Measurements from ENCODE around the gene MAGI3.

Gene MAGI3

GRCh38 chr1:113617438-113618141, 227.3 kb downstream of the MAGI3 start:
- Histone ChIP-seq H3K4me3 (ENCODE audit: low read length in 2 of 2) (no peak overlapping the region), H4K91ac (ENCODE audit: low read depth, low read length, poor library complexity) (no peak overlapping the region), H3K27me3 (ENCODE audit: control insufficient read depth in 3 of 3, insufficient read depth in 3 of 3, low read depth in 1 of 3, low read length in 3 of 3) (no peaks in the 10 kb centered on the region), H2BK15ac (ENCODE audit: low read length) (no peak overlapping the region), H4K8ac (ENCODE audit: low read depth, low read length) (no peak overlapping the region), H3K4me2 (ENCODE audit: insufficient read depth, low read length, poor library complexity, severe bottlenecking) (no peak overlapping the region), H3K9ac (ENCODE audit: low read depth, low read length, poor library complexity) (no peak overlapping the region), H2BK120ac (ENCODE audit: low read depth, low read length) (no peak overlapping the region), H3K14ac (ENCODE audit: low read length) (no peak overlapping the region), H2BK5ac (ENCODE audit: low read length) (no peak overlapping the region), H3K18ac (ENCODE audit: low read length) (no peak overlapping the region), H3K9me3 (replicated peaks in 1 of 2; ENCODE audit: control insufficient read depth in 2 of 2, insufficient read depth in 1 of 2, low read depth in 1 of 2, low read length in 2 of 2) (no peaks in the 10 kb centered on the region), H3K23ac (ENCODE audit: low read depth, low read length, poor library complexity) (no peak overlapping the region), H3K79me1 (ENCODE audit: low read depth, low read length) (no peaks in the 10 kb centered on the region), H3K4me1 (ENCODE audit: control insufficient read depth in 2 of 2, insufficient read depth in 1 of 2, low read depth in 1 of 2, low read length in 2 of 2) (no peaks in the 10 kb centered on the region), H3K27ac (replicated peaks; ENCODE audit: low read length) (no peak overlapping the region), H2AK5ac (ENCODE audit: low read depth, low read length) (no peak overlapping the region), H2AFZ (ENCODE audit: low read length) (no peak overlapping the region), H3K4ac (ENCODE audit: low read length) (no peak overlapping the region), H3K36me3 (replicated peaks in 1 of 2; ENCODE audit: control insufficient read depth in 2 of 2, insufficient read depth in 2 of 2, low read length in 2 of 2) (peaks cover 0 to 11% of the 10 kb centered on the region in 2 donors), H2BK12ac (ENCODE audit: low read length) (no peak overlapping the region)
- no peak for DNase-seq (ENCODE audit: low spot score)
- WGBS, 2 donors (ENCODE audit: extremely low coverage in 2 of 2, insufficient read length in 2 of 2, insufficient replicate concordance in 1 of 2): no CpG with 5 or more reads among the region's 4 CpGs

GRCh38 chr1:113628997-113629396, 238.7 kb downstream of the MAGI3 start:
- H3K4me1 ChIP-seq (ENCODE audit: control insufficient read depth in 2 of 2, insufficient read depth in 1 of 2, low read depth in 1 of 2, low read length in 2 of 2): no peaks in the 10 kb centered on the region
- H3K4ac ChIP-seq (ENCODE audit: low read length): no peak overlapping the region
- H2BK120ac ChIP-seq (ENCODE audit: low read depth, low read length): no peak overlapping the region
- no CpG with 5 or more reads among the region's 1 CpG for WGBS, 2 donors (ENCODE audit: extremely low coverage in 2 of 2, insufficient read length in 2 of 2, insufficient replicate concordance in 1 of 2)
- no peak for DNase-seq (ENCODE audit: low spot score)
- H2BK5ac ChIP-seq (ENCODE audit: low read length): no peak overlapping the region
- H4K91ac ChIP-seq (ENCODE audit: low read depth, low read length, poor library complexity): no peak overlapping the region
- H3K23ac ChIP-seq (ENCODE audit: low read depth, low read length, poor library complexity): no peak overlapping the region
- H2AFZ ChIP-seq (ENCODE audit: low read length): no peak overlapping the region
- no peak overlapping the region for H3K4me2 ChIP-seq (ENCODE audit: insufficient read depth, low read length, poor library complexity, severe bottlenecking)
- H3K18ac ChIP-seq (ENCODE audit: low read length): no peak overlapping the region
- peaks cover 0 to 2% of the 10 kb centered on the region in 2 donors for H3K36me3 ChIP-seq (replicated peaks in 1 of 2; ENCODE audit: control insufficient read depth in 2 of 2, insufficient read depth in 2 of 2, low read length in 2 of 2)
- no peak overlapping the region for H3K4me3 ChIP-seq (ENCODE audit: low read length in 2 of 2)
- H3K27me3 ChIP-seq (ENCODE audit: control insufficient read depth in 3 of 3, insufficient read depth in 3 of 3, low read depth in 1 of 3, low read length in 3 of 3): no peaks in the 10 kb centered on the region
- peaks cover 3 to 21% of the 10 kb centered on the region in 2 donors for H3K9me3 ChIP-seq (replicated peaks in 1 of 2; ENCODE audit: control insufficient read depth in 2 of 2, insufficient read depth in 1 of 2, low read depth in 1 of 2, low read length in 2 of 2)
- H3K27ac ChIP-seq (replicated peaks; ENCODE audit: low read length): no peak overlapping the region
- no peak overlapping the region for H3K9ac ChIP-seq (ENCODE audit: low read depth, low read length, poor library complexity)
- no peaks in the 10 kb centered on the region for H3K79me1 ChIP-seq (ENCODE audit: low read depth, low read length)
- no peak overlapping the region for H2BK12ac ChIP-seq (ENCODE audit: low read length)
- H2AK5ac ChIP-seq (ENCODE audit: low read depth, low read length): no peak overlapping the region
- no peak overlapping the region for H2BK15ac ChIP-seq (ENCODE audit: low read length)
- H4K8ac ChIP-seq (ENCODE audit: low read depth, low read length): no peak overlapping the region
- H3K14ac ChIP-seq (ENCODE audit: low read length): no peak overlapping the region

GRCh38 chr1:113630340-113631327, 240.3 kb downstream of the MAGI3 start:
- Histone ChIP-seq H3K36me3 (replicated peaks in 1 of 2; ENCODE audit: control insufficient read depth in 2 of 2, insufficient read depth in 2 of 2, low read length in 2 of 2) (peaks cover 0 to 2% of the 10 kb centered on the region in 2 donors), H2BK5ac (ENCODE audit: low read length) (no peak overlapping the region), H3K4ac (ENCODE audit: low read length) (no peak overlapping the region), H3K4me2 (ENCODE audit: insufficient read depth, low read length, poor library complexity, severe bottlenecking) (no peak overlapping the region), H3K4me3 (ENCODE audit: low read length in 2 of 2) (peak overlapping the region in 1 of 2 donors; percentile 37), H4K91ac (ENCODE audit: low read depth, low read length, poor library complexity) (no peak overlapping the region), H2BK120ac (ENCODE audit: low read depth, low read length) (no peak overlapping the region), H2BK15ac (ENCODE audit: low read length) (no peak overlapping the region), H3K9ac (ENCODE audit: low read depth, low read length, poor library complexity) (no peak overlapping the region), H2AK5ac (ENCODE audit: low read depth, low read length) (no peak overlapping the region), H3K27ac (replicated peaks; ENCODE audit: low read length) (no peak overlapping the region), H3K23ac (ENCODE audit: low read depth, low read length, poor library complexity) (peak overlapping the region; percentile 67), H2AFZ (ENCODE audit: low read length) (no peak overlapping the region), H2BK12ac (ENCODE audit: low read length) (no peak overlapping the region), H3K27me3 (ENCODE audit: control insufficient read depth in 3 of 3, insufficient read depth in 3 of 3, low read depth in 1 of 3, low read length in 3 of 3) (no peaks in the 10 kb centered on the region), H3K79me1 (ENCODE audit: low read depth, low read length) (no peaks in the 10 kb centered on the region), H3K18ac (ENCODE audit: low read length) (peak overlapping the region; percentile 32), H3K9me3 (replicated peaks in 1 of 2; ENCODE audit: control insufficient read depth in 2 of 2, insufficient read depth in 1 of 2, low read depth in 1 of 2, low read length in 2 of 2) (peaks cover 3 to 19% of the 10 kb centered on the region in 2 donors), H3K4me1 (ENCODE audit: control insufficient read depth in 2 of 2, insufficient read depth in 1 of 2, low read depth in 1 of 2, low read length in 2 of 2) (no peaks in the 10 kb centered on the region), H3K14ac (ENCODE audit: low read length) (no peak overlapping the region), H4K8ac (ENCODE audit: low read depth, low read length) (no peak overlapping the region)
- no peak for DNase-seq (ENCODE audit: low spot score)
- WGBS, 2 donors (ENCODE audit: extremely low coverage in 2 of 2, insufficient read length in 2 of 2, insufficient replicate concordance in 1 of 2): no CpG with 5 or more reads among the region's 12 CpGs

GRCh38 chr1:113641396-113641795, 251.1 kb downstream of the MAGI3 start:
- H3K27ac ChIP-seq (replicated peaks; ENCODE audit: low read length): no peak overlapping the region
- no peaks in the 10 kb centered on the region for H3K79me1 ChIP-seq (ENCODE audit: low read depth, low read length)
- H2BK12ac ChIP-seq (ENCODE audit: low read length): no peak overlapping the region
- no peak overlapping the region for H3K18ac ChIP-seq (ENCODE audit: low read length)
- H2BK15ac ChIP-seq (ENCODE audit: low read length): no peak overlapping the region
- no peaks in the 10 kb centered on the region for H3K4me1 ChIP-seq (ENCODE audit: control insufficient read depth in 2 of 2, insufficient read depth in 1 of 2, low read depth in 1 of 2, low read length in 2 of 2)
- WGBS, 2 donors (ENCODE audit: extremely low coverage in 2 of 2, insufficient read length in 2 of 2, insufficient replicate concordance in 1 of 2): no CpG with 5 or more reads among the region's 1 CpG
- H3K4me2 ChIP-seq (ENCODE audit: insufficient read depth, low read length, poor library complexity, severe bottlenecking): no peak overlapping the region
- H3K4ac ChIP-seq (ENCODE audit: low read length): no peak overlapping the region
- H2BK5ac ChIP-seq (ENCODE audit: low read length): no peak overlapping the region
- no peak overlapping the region for H3K14ac ChIP-seq (ENCODE audit: low read length)
- no peak overlapping the region for H2AK5ac ChIP-seq (ENCODE audit: low read depth, low read length)
- H3K27me3 ChIP-seq (ENCODE audit: control insufficient read depth in 3 of 3, insufficient read depth in 3 of 3, low read depth in 1 of 3, low read length in 3 of 3): no peaks in the 10 kb centered on the region
- no peak overlapping the region for H3K9ac ChIP-seq (ENCODE audit: low read depth, low read length, poor library complexity)
- no peak overlapping the region for H3K23ac ChIP-seq (ENCODE audit: low read depth, low read length, poor library complexity)
- H4K8ac ChIP-seq (ENCODE audit: low read depth, low read length): no peak overlapping the region
- H2BK120ac ChIP-seq (ENCODE audit: low read depth, low read length): no peak overlapping the region
- H3K36me3 ChIP-seq (replicated peaks in 1 of 2; ENCODE audit: control insufficient read depth in 2 of 2, insufficient read depth in 2 of 2, low read length in 2 of 2): peaks cover 0 to 8% of the 10 kb centered on the region in 2 donors
- H3K4me3 ChIP-seq (ENCODE audit: low read length in 2 of 2): no peak overlapping the region
- no peak overlapping the region for H4K91ac ChIP-seq (ENCODE audit: low read depth, low read length, poor library complexity)
- H3K9me3 ChIP-seq (replicated peaks in 1 of 2; ENCODE audit: control insufficient read depth in 2 of 2, insufficient read depth in 1 of 2, low read depth in 1 of 2, low read length in 2 of 2): peaks cover 0 to 7% of the 10 kb centered on the region in 2 donors
- H2AFZ ChIP-seq (ENCODE audit: low read length): no peak overlapping the region
- DNase-seq (ENCODE audit: low spot score): no peak
